ENCODE measurements around the gene PPIL1.

The PPIL1 gene

GRCh38 chr6:36862164-36862847 lies 12.3 kb downstream of the PPIL1 start:
- no peak for DNase-seq (ENCODE audit: low read depth, low spot score)
- CTCF ChIA-PET = interaction anchor here (0.9 to 15.1 kb wide), 2 partner anchors 11 to 23 kb away, joined by 3 to 132 read pairs; partner anchors contain the start of gene C6orf89
- H3K4me3 ChIP-seq (ENCODE audit: low read depth, low read length) = no peak overlapping the region
- TF ChIP-seq CTCF (IDR thresholded peaks at IDR 0.05; ENCODE audit: insufficient read depth, low read length, missing control alignments) = no peak
- POLR2A ChIA-PET = no interaction called here

GRCh38 chr6:36860126-36860525 lies 14.5 kb downstream of the PPIL1 start:
- CTCF ChIA-PET = interaction anchor here (0.6 to 3.3 kb wide), 5 partner anchors 9 to 733 kb away, joined by 3 to 32 read pairs (median 4); partner anchors contain the start of genes C6orf89 and MTCH1
- H3K4me3 ChIP-seq (ENCODE audit: low read depth, low read length) = no peak overlapping the region
- no peak for TF ChIP-seq CTCF (IDR thresholded peaks at IDR 0.05; ENCODE audit: insufficient read depth, low read length, missing control alignments)
- no peak for DNase-seq (ENCODE audit: low read depth, low spot score)
- POLR2A ChIA-PET = no interaction called here

GRCh38 chr6:36858407-36858981 lies 16.1 kb downstream of the PPIL1 start:
- no peak for TF ChIP-seq CTCF (IDR thresholded peaks at IDR 0.05; ENCODE audit: insufficient read depth, low read length, missing control alignments)
- no peak for DNase-seq (ENCODE audit: low read depth, low spot score)
- POLR2A ChIA-PET = no interaction called here
- H3K4me3 ChIP-seq (ENCODE audit: low read depth, low read length) = no peak overlapping the region
- CTCF ChIA-PET = interaction anchor here (1.2 to 3.3 kb wide), 5 partner anchors 7 to 95 kb away, joined by 3 to 32 read pairs (median 3); no protein-coding TSS in a partner anchor

GRCh38 chr6:36857325-36857724 lies 17.3 kb downstream of the PPIL1 start:
- ChIA-PET POLR2A (interaction anchor here (1.1 kb wide), 1 partner anchor 17 kb away, joined by 3 read pairs; the partner anchor contains the start of gene PPIL1), CTCF (interaction anchor here (1.3 to 1.7 kb wide), 4 partner anchors 9 to 28 kb away, joined by 3 to 9 read pairs (median 4); partner anchors contain the start of gene C6orf89)
- DNase-seq (ENCODE audit: low read depth, low spot score) = no peak
- H3K4me3 ChIP-seq (ENCODE audit: low read depth, low read length) = no peak overlapping the region
- no peak for TF ChIP-seq CTCF (IDR thresholded peaks at IDR 0.05; ENCODE audit: insufficient read depth, low read length, missing control alignments)

GRCh38 chr6:36856277-36856676 lies 18.3 kb downstream of the PPIL1 start:
- DNase-seq (ENCODE audit: low read depth, low spot score) = no peak
- H3K4me3 ChIP-seq (ENCODE audit: low read depth, low read length) = no peak overlapping the region
- CTCF ChIA-PET = interaction anchor here (0.9 to 1.7 kb wide), 3 partner anchors 9 to 97 kb away, joined by 3 to 9 read pairs (median 4); partner anchors contain the start of gene C6orf89
- no peak for TF ChIP-seq CTCF (IDR thresholded peaks at IDR 0.05; ENCODE audit: insufficient read depth, low read length, missing control alignments)
- POLR2A ChIA-PET = interaction anchor here (1.0 kb wide), 1 partner anchor 18 kb away, joined by 4 read pairs; the partner anchor contains the start of gene PPIL1

GRCh38 chr6:36855750-36856149 lies 18.9 kb downstream of the PPIL1 start:
- CTCF ChIA-PET = interaction anchor here (0.9 to 1.7 kb wide), 2 partner anchors 10 to 96 kb away, joined by 3 to 4 read pairs; no protein-coding TSS in a partner anchor
- no peak overlapping the region for H3K4me3 ChIP-seq (ENCODE audit: low read depth, low read length)
- POLR2A ChIA-PET = interaction anchor here (1.0 kb wide), 1 partner anchor 19 kb away, joined by 4 read pairs; the partner anchor contains the start of gene PPIL1
- no peak for DNase-seq (ENCODE audit: low read depth, low spot score)
- no peak for TF ChIP-seq CTCF (IDR thresholded peaks at IDR 0.05; ENCODE audit: insufficient read depth, low read length, missing control alignments)

Measured in AG04449 (cell line).